Spinal cord (tissue), 10 donors: Measurements from ENCODE around the gene UBE2L3. TPM values are rescaled to one million over a fixed set of nuclear protein-coding genes. Genes with fewer than 3 reads are reported as not detected.

Experiments used
- DNase-seq, 6 donors: peaks; one replicate each; pipeline versions ENCODE4 v3.0.0 to v3.0.0-alpha.2; 2013 to 2015; ENCODE audit warnings: low spot score in 6 of 6, low read depth in 4 of 6
- H3K27ac ChIP-seq: one replicate; pipeline ENCODE4 v1.5.1; 2013; ENCODE audit warnings: low read depth, low read length, control low read depth
- H3K27me3 ChIP-seq: one replicate; pipeline ENCODE4 v1.6.1; 2013; ENCODE audit warnings: low read length; ENCODE audit not compliant: control insufficient read depth, insufficient read depth
- H3K36me3 ChIP-seq: one replicate; pipeline ENCODE4 v1.6.1; 2013; ENCODE audit warnings: low read length; ENCODE audit not compliant: control insufficient read depth, insufficient read depth
- H3K4me1 ChIP-seq: one replicate; pipeline ENCODE4 v1.6.1; 2013; ENCODE audit warnings: low read length; ENCODE audit not compliant: control insufficient read depth, insufficient read depth
- H3K4me3 ChIP-seq: one replicate; pipeline ENCODE4 v1.5.1; 2013; ENCODE audit warnings: low read depth, low read length, control low read depth
- H3K9me3 ChIP-seq: one replicate; pipeline ENCODE4 v1.6.1; 2013; ENCODE audit warnings: low read length; ENCODE audit not compliant: control insufficient read depth, insufficient read depth
- WGBS: methylation state at CpG from one replicate; pipeline ENCODE4 v1.1.5; 2013; ENCODE audit warnings: missing lambda C conversion rate; ENCODE audit not compliant: insufficient coverage; 5-methylcytosine and 5-hydroxymethylcytosine counted together
- polyA plus RNA-seq, 2 donors: library from polyadenylated mRNA; unstranded; fragments of 120-200 nt; gene quantifications; one replicate each; pipeline ENCODE4 v1.2.1, GENCODE V29; 2013; ENCODE audit not compliant: insufficient read length in 2 of 2
- total RNA-seq, 2 donors: library from RNA; depleted of rRNA in 1 of 2; stranded (reverse); fragments of 120-200 nt in 1 of 2; fragments of >200 nt in 1 of 2; gene quantifications; one replicate each; pipeline versions ENCODE4 v1.2.3 to v1.2.4, GENCODE V29; 2013 to 2014
- donor health status: healthy.

UBE2L3 gene
- total and polyA plus RNA-seq, 4 donors = 34.1 to 75.3 (median 57.2) TPM

- Histone ChIP-seq H3K4me3 (no peak overlapping the region), H3K27ac (no peak overlapping the region), H3K9me3 (no peaks in the 10 kb centered on the region), H3K36me3 (peaks cover 42% of the 10 kb centered on the region), H3K27me3 (no peaks in the 10 kb centered on the region), H3K4me1 (peaks cover 63% of the 10 kb centered on the region)
- no peak for DNase-seq
- WGBS = 81% methylated on average over 11 of the region's 12 CpGs
These were observed 57.6 kb downstream of the UBE2L3 start for GRCh38 chr22:21624880-21625791.

- H3K36me3 ChIP-seq = peaks cover 35% of the 10 kb centered on the region
- 80% methylated on average over 4 of the region's 4 CpGs for WGBS
- DNase-seq = no peak
- no peaks in the 10 kb centered on the region for H3K27me3 ChIP-seq
- H3K27ac ChIP-seq = no peak overlapping the region
- H3K9me3 ChIP-seq = no peaks in the 10 kb centered on the region
- H3K4me3 ChIP-seq = no peak overlapping the region
- H3K4me1 ChIP-seq = peaks cover 56% of the 10 kb centered on the region
These were observed 58.7 kb downstream of the UBE2L3 start for GRCh38 chr22:21626073-21626734.

GRCh38 chr22:21626735-21627469 lies 59.4 kb downstream of the UBE2L3 start:
- peaks cover 53% of the 10 kb centered on the region for H3K4me1 ChIP-seq
- H3K36me3 ChIP-seq = peaks cover 35% of the 10 kb centered on the region
- 80% methylated on average over 7 of the region's 11 CpGs for WGBS
- no peaks in the 10 kb centered on the region for H3K9me3 ChIP-seq
- H3K4me3 ChIP-seq = no peak overlapping the region
- DNase-seq = peak in 1 of 6 donors; percentile 59
- H3K27me3 ChIP-seq = no peaks in the 10 kb centered on the region
- no peak overlapping the region for H3K27ac ChIP-seq

GRCh38 chr22:21628386-21629254 lies 61.1 kb downstream of the UBE2L3 start:
- Histone ChIP-seq H3K4me1 (peaks cover 36% of the 10 kb centered on the region), H3K27ac (no peak overlapping the region), H3K27me3 (no peaks in the 10 kb centered on the region), H3K4me3 (peak overlapping the region; percentile 67), H3K36me3 (peaks cover 26% of the 10 kb centered on the region), H3K9me3 (no peaks in the 10 kb centered on the region)
- WGBS = 64% methylated on average over 73 of the region's 74 CpGs
- DNase-seq = no peak

GRCh38 chr22:21629255-21630149 lies 62.0 kb downstream of the UBE2L3 start, which contains the start of gene YDJC:
YDJC (minus strand) TSS chr22:21630022; CDS start chr22:21630014, 8 bp downstream.
- H3K36me3 ChIP-seq = peaks cover 26% of the 10 kb centered on the region
- H3K4me3 ChIP-seq = peak within 1 kb of the TSS; percentile 67
- DNase-seq = peak in 5 of 6 donors; percentile 68 to 98 (median 87)
- H3K4me1 ChIP-seq = peaks cover 27% of the 10 kb centered on the region
- WGBS = under 1% methylated on average over 93 of the region's 93 CpGs
- no peaks in the 10 kb centered on the region for H3K27me3 ChIP-seq
- no peak within 1 kb of the TSS for H3K27ac ChIP-seq
- no peaks in the 10 kb centered on the region for H3K9me3 ChIP-seq

GRCh38 chr22:21631025-21631424 lies 63.5 kb downstream of the UBE2L3 start:
- H3K27me3 ChIP-seq = no peaks in the 10 kb centered on the region
- peaks cover 25% of the 10 kb centered on the region for H3K4me1 ChIP-seq
- H3K9me3 ChIP-seq = no peaks in the 10 kb centered on the region
- no peak overlapping the region for H3K27ac ChIP-seq
- WGBS = 97% methylated on average over 4 of the region's 4 CpGs
- DNase-seq = no peak
- H3K4me3 ChIP-seq = no peak overlapping the region
- H3K36me3 ChIP-seq = peaks cover 31% of the 10 kb centered on the region

GRCh38 chr22:21632237-21632895 lies 64.9 kb downstream of the UBE2L3 start, which contains the start of gene CCDC116:
CCDC116 (plus strand) TSS chr22:21632760; CDS start chr22:21633182, 422 bp downstream.
- Histone ChIP-seq H3K27me3 (no peaks in the 10 kb centered on the region), H3K36me3 (peaks cover 32% of the 10 kb centered on the region), H3K27ac (no peak within 1 kb of the TSS), H3K9me3 (no peaks in the 10 kb centered on the region), H3K4me1 (peaks cover 22% of the 10 kb centered on the region), H3K4me3 (no peak within 1 kb of the TSS)
- no peak for DNase-seq
- WGBS = 77% methylated on average over 27 of the region's 27 CpGs

- Histone ChIP-seq H3K36me3 (peaks cover 28% of the 10 kb centered on the region), H3K9me3 (no peaks in the 10 kb centered on the region), H3K4me3 (no peak overlapping the region), H3K4me1 (peaks cover 21% of the 10 kb centered on the region), H3K27ac (no peak overlapping the region), H3K27me3 (no peaks in the 10 kb centered on the region)
- WGBS = 95% methylated on average over 18 of the region's 18 CpGs
- DNase-seq = no peak
These were observed 65.4 kb downstream of the UBE2L3 start for GRCh38 chr22:21632931-21633330.
